DLD1 (cell line): Measurements from ENCODE around the gene GAMT.

Experiments used
- in situ Hi-C: cut with HindIII; loops from 2 replicates; pipeline ENCODE4 v1.10.0; 2017; ENCODE audit warnings: low sequenced_read_pairs

GAMT gene

DNA sequence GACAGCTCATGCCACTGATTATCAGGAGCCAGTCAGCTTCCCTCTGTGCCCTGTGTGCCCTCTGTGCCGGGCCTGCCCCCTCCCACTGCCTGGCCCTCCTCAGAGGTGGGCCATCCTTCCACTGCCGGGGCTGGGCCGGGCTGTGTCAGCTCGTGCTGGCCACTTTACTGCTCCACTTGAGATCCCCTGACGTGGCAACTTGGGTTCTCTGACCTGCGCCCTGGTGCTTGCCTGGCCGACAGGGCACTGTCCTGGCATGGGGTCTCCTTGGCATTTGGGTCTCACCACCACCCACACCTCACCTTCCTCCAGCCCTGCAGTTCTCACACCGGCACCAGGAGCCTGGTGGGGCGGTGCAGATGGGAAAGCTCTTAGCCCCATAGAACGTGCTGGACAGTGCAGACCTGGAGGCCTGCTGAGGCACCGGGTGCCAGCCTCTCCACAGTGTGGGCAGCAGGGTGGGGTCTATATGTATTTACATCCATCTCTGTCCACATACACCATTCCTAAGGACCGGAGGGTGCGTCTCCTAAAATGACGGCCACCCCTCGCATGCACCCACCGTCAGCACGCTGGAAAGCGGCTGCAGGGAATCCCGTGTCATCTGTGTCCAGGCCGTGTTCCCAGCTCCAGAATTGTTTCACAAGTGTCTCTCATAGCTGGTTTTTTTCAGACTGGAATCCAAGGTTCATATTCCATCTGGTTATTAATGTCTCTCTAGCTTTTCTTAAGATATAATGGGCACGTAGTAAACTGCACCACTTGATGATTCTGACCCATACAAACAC lies 17.8 kb upstream of the GAMT start:
- in situ Hi-C loops = no loop called here

DNA sequence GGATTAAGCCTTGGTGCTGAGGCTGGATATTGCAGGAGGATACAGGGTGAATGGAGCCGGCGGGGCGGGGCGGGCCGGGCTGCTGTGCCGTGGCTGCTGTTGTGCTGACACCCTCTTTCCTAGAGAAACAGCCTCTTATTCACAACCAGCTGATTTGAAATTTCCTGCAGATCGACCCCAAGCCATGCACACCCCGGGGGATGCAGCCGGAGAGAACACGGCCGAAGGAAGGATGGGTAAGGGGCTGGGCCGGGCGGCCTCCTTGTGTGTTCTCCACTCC lies 17.1 kb upstream of the GAMT start:
- in situ Hi-C loops = no loop called here

- in situ Hi-C loops = no loop called here
These were observed 16.5 kb upstream of the GAMT start for GRCh38 chr19:1417681-1418495.

DNA sequence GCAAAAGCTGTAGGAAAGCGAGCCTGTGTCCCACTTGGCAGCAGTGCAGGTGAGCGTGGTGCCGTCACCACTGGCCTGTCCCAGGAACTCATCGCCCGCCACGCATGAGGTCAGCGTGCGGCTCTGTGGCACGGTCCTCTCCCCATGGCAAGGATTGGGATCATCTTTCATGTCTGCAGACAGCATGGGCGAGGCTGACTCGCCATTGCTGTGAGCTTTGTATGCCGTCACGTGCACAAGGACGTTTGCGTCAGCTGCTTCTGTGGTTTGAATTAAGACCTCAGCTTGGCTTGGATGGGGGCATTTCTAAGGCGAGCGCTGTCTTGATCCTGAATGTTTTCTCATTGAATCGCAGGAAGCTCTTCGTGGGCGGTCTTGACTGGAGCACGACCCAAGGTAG lies 15.8 kb upstream of the GAMT start:
- in situ Hi-C loops = no loop called here

DNA sequence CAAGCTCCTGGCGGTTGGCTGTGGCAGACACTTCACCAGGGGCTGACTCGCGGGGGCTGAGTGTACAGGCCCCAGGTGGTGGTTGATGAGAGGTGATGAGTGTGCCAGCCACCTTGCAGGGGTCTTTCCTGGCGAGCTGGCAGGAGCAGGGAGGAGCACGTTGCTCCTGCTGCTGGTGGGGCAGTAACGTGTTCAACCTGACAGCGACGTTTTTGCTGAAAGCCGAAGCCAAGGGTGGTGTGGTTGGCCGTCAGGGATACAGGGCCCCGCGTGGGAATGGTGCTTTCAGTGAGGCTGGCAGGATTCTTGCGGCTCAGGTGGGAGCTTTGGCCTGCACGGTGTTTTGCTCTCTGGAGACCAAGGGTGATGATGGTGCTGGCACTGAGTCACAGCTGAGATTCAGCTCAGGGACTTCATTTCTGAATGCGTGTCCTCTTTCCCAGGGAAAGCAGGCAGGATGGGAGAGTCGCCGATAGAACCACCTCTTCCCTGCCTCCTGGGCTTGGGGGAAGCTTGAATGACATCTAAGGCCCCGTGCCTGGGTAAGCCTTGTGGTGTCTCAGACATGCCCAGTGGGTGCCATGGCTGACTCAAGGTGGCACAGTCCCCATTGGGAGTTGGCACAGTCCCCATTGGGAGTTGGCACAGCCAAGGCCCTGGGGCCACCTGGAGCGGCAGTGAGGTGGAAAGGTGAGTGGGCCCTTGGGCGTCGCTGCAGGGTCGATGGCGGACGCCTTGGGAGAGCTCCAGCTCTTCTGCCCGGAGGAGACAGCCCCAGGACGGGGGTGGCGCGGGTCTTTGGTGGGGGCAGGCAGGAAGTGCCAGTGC lies 14.9 kb upstream of the GAMT start:
- in situ Hi-C loops = no loop called here

- in situ Hi-C loops = no loop called here
These were observed 11.9 kb upstream of the GAMT start for GRCh38 chr19:1412995-1413800.

GRCh38 chr19:1412323-1412923 lies 11.1 kb upstream of the GAMT start:
- in situ Hi-C loops = no loop called here

DNA sequence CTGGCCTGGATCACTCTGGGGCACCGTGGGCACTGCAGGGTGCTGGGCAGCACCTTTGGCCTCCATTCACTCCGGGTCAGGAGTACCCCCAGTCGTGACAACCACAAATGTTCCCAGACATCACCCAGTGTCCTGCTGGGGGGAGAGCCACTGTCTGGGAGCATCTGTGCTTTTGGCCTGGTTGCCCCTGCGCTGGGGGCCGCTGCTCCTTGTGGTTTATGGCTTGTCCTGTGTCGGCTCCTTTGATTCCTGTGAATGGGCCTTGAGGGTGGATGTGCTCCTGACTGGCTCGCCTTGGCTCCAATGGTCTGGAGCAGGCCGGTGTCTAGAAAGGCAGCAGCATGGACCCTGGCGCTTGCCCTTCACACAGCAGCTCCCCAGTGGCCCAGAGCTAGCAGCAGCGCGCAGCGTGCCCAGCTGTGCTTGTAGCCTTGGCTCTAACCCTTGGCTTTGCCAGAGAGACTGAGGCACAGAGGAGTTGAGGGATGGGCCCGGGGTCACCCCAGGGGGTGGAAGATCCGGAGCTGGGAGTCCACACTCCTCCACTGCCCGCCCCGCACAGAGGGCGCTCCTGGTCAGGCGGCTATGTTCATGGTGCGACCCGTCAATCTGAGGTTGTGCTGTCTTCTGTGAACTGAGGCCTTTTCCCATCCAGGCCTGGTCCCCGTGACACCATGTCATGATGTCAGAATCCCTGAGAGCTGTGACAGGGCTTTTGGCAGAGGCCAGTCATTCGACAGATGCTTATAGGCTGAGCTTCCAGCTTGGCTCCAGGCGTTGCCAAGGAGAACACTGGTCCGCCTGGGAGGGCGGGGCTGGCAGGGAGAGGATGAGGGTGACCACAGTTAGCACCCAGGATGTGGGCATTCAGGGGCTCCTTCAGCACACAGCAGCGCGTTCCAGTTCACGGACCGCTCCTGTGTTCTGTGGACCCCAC lies 10.2 kb upstream of the GAMT start:
- in situ Hi-C loops = no loop called here

- in situ Hi-C loops = no loop called here
These were observed 9.4 kb upstream of the GAMT start for GRCh38 chr19:1410789-1411188.

GRCh38 chr19:1410136-1410786 lies 8.9 kb upstream of the GAMT start:
- in situ Hi-C loops = no loop called here

DNA sequence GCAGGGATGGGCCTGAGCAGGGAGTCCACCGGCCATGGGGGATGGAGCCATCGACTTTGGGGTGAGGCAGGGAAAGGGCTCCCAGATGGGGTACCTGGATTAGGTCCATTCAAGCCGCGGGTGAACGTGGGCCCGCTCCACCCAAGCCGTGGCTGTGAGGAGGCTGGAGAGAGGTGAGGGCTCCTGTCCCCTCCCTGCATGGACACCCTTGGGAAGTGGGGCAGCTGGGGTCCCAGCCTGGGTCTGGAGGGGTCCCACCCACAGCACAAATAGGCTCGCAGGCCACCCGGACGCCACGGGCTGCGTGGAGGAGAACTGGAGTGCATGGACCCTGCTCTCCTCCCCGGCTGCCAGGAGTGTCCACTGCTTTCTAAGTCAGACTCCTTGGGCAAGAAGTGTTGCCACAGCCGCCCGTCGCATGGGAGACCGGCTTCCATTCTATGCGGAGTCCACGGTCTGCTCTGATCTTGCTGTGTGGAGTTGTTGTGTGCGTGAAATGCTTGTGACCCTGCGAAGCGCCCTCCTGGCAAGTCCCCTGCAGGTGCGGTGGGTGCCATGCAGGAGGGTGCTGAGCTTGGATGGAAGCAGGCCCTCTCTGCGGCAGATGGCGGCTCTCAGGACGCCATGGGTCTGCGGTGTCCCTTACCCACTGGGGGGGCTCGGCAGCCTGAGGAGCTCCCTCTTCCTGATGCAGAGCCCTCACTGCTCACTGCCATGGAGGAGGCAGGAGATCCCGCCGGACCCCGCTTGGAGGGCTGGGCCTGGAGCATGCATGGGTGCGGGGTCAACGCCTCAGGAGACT lies 8.1 kb upstream of the GAMT start:
- in situ Hi-C loops = no loop called here

GRCh38 chr19:1408300-1409203 lies 7.2 kb upstream of the GAMT start:
- in situ Hi-C loops = no loop called here

DNA sequence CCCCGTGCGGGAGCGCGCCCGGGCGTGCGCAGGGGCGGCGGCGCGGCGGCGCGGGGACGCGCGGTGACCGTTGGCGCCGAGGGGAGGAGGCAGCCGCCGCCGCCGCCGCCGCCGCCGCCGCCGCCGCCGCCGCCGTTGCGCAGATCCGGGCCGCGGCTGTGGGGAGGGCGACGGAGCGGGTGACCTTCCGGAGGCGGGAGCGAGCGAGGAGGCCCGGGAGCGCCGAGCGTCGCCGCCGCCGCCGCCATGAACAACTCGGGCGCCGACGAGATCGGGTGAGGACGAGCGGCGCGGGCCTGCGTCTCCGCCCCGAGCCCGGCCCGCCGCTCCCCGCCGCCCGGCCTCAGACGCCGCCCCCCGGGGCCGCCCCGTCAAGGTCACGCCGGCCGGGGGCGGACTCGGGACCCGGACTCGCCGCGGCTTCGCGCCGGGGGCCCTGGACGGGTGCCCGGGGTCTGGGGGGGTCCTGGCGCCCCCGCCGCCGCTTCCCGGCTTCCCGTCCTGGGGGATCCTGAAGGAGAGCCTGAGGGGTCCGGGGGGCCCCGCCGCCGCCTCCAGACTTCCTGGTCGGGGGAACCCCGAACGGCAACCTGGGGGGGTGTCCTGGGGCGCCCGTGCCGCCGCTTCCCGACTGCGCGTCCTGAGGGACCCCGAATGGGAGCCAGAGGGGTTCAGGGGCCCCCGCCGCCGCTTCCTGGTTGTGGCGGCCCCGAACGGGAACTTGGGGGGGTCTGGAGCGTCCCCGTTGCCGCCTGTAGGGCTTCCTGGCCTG lies 6.4 kb upstream of the GAMT start, which contains the start of gene DAZAP1:
TSS of gene DAZAP1 (plus strand) at position 59 of the 772 bp plus-strand sequence. CDS start at position 247, 188 bp downstream.
- in situ Hi-C loops = no loop called here

- in situ Hi-C loops = no loop called here
These were observed 5.6 kb upstream of the GAMT start for GRCh38 chr19:1406774-1407527.

- in situ Hi-C loops = no loop called here
These were observed 1.2 kb upstream of the GAMT start for GRCh38 chr19:1402411-1403070.
